Spinal cord (tissue), 10 donors: ENCODE results near the gene FBXW8. TPM values are rescaled to one million over a fixed set of nuclear protein-coding genes. Genes with fewer than 3 reads are reported as not detected.

ENCODE experiments used
- DNase-seq, 6 donors: peaks; one replicate each; pipeline versions ENCODE4 v3.0.0 to v3.0.0-alpha.2; 2013 to 2015; ENCODE audit warnings: low spot score in 6 of 6, low read depth in 4 of 6
- H3K27ac ChIP-seq: one replicate; pipeline ENCODE4 v1.5.1; 2013; ENCODE audit warnings: low read depth, low read length, control low read depth
- H3K27me3 ChIP-seq: one replicate; pipeline ENCODE4 v1.6.1; 2013; ENCODE audit warnings: low read length; ENCODE audit not compliant: control insufficient read depth, insufficient read depth
- H3K36me3 ChIP-seq: one replicate; pipeline ENCODE4 v1.6.1; 2013; ENCODE audit warnings: low read length; ENCODE audit not compliant: control insufficient read depth, insufficient read depth
- H3K4me1 ChIP-seq: one replicate; pipeline ENCODE4 v1.6.1; 2013; ENCODE audit warnings: low read length; ENCODE audit not compliant: control insufficient read depth, insufficient read depth
- H3K4me3 ChIP-seq: one replicate; pipeline ENCODE4 v1.5.1; 2013; ENCODE audit warnings: low read depth, low read length, control low read depth
- H3K9me3 ChIP-seq: one replicate; pipeline ENCODE4 v1.6.1; 2013; ENCODE audit warnings: low read length; ENCODE audit not compliant: control insufficient read depth, insufficient read depth
- WGBS: methylation state at CpG from one replicate; pipeline ENCODE4 v1.1.5; 2013; ENCODE audit warnings: missing lambda C conversion rate; ENCODE audit not compliant: insufficient coverage; 5-methylcytosine and 5-hydroxymethylcytosine counted together
- polyA plus RNA-seq, 2 donors: library from polyadenylated mRNA; unstranded; fragments of 120-200 nt; gene quantifications; one replicate each; pipeline ENCODE4 v1.2.1, GENCODE V29; 2013; ENCODE audit not compliant: insufficient read length in 2 of 2
- total RNA-seq, 2 donors: library from RNA; depleted of rRNA in 1 of 2; stranded (reverse); fragments of 120-200 nt in 1 of 2; fragments of >200 nt in 1 of 2; gene quantifications; one replicate each; pipeline versions ENCODE4 v1.2.3 to v1.2.4, GENCODE V29; 2013 to 2014
- donor health status: healthy.

Gene FBXW8
- total and polyA plus RNA-seq, 4 donors = 9.3 to 18.2 (median 17.3) TPM

DNA sequence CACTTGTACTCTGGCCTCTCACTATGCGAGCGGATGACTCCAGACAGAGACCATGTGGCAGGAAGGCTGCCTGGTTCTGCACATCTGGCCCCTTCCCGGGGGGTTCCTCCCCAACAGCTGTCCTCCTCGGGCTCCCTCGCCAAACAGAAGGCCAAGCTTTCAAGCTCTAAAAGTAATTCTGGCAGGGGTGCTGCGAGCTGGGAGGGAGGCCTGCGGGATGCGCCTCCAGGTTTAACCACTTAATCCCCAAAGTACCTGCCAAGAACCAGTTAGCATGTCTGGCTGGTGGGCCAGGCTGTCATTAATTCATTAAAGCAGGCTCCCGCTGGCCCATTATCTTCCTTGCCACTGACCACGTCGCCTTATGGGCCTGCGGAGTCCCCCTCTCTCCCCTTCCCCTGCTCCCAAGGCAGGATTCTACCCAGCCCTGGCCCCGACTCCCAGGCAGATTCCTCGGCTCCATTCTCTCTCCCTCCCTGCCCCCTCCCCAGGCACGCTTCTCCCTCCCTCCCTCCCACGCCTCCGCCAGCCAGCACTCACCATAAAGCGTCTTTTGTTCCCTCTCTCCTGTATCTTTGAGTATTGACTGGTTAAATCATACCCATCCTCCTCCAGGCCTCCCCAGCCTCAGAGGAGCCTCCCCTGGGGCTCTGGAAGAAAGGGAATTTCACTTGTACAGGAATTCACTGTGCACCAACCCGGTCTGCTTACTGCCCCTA, 34.4 kb upstream of the FBXW8 start:
- H3K27me3 ChIP-seq = peaks cover 46% of the 10 kb centered on the region

GRCh38 chr12:116878567-116879508, 31.9 kb upstream of the FBXW8 start:
- H3K36me3 ChIP-seq = no peaks in the 10 kb centered on the region
- peak in 1 of 6 donors; percentile 12 for DNase-seq
- no peaks in the 10 kb centered on the region for H3K9me3 ChIP-seq
- H3K4me3 ChIP-seq = peak overlapping the region; percentile 26
- H3K4me1 ChIP-seq = peaks cover 50% of the 10 kb centered on the region
- H3K27me3 ChIP-seq = peaks cover 69% of the 10 kb centered on the region
- WGBS = 3% methylated on average over 43 of the region's 55 CpGs
- no peak overlapping the region for H3K27ac ChIP-seq

More for the DNA sequence above, 34.4 kb upstream of the FBXW8 start:
- 4% methylated on average over 14 of the region's 19 CpGs for WGBS
- Histone ChIP-seq H3K4me3 (no peak overlapping the region), H3K4me1 (peaks cover 36% of the 10 kb centered on the region), H3K27ac (peak overlapping the region; percentile 25), H3K9me3 (no peaks in the 10 kb centered on the region), H3K36me3 (no peaks in the 10 kb centered on the region)
- peak in 2 of 6 donors; percentile 46 to 76 for DNase-seq

- Histone ChIP-seq H3K4me1 (peaks cover 50% of the 10 kb centered on the region), H3K27me3 (peaks cover 67% of the 10 kb centered on the region), H3K27ac (no peak overlapping the region), H3K4me3 (peak overlapping the region; percentile 26), H3K9me3 (no peaks in the 10 kb centered on the region), H3K36me3 (no peaks in the 10 kb centered on the region)
- 1% methylated on average over 52 of the region's 52 CpGs for WGBS
- DNase-seq = peak in 1 of 6 donors; percentile 36
Observed at GRCh38 chr12:116879509-116880212, 31.1 kb upstream of the FBXW8 start.

DNA sequence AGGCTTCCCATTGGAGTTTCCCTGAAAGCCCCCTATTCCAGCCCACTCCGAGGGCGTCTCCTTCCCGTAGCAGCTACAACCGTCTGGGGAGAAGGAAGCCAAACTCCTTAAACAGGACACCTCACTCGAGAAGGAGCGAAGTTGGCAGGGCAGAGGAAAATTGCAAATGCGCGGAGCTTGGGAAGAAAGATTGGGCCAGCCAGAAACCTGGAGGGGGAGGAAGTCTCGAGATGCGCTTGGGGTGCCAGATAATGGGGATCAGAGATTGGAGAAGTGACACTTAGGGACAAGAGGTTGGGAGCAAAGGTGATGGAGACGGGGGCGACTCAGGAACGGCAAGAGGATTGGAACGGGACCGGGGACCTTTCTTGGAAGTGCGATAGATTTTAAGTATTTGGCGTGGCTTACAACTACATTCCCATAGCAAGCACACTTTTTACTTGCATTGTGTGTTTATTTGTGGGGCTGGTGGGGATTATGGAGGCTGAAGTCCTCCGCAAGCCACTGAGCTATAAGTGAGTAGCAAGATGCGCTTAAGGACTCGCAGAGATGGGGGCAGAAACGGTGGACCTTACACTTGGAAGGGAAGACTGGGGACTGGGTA, 30.4 kb upstream of the FBXW8 start:
- no peaks in the 10 kb centered on the region for H3K36me3 ChIP-seq
- peaks cover 50% of the 10 kb centered on the region for H3K4me1 ChIP-seq
- peaks cover 67% of the 10 kb centered on the region for H3K27me3 ChIP-seq
- H3K9me3 ChIP-seq = no peaks in the 10 kb centered on the region
- 2% methylated on average over 14 of the region's 21 CpGs for whole genome bisulfite sequencing
- H3K4me3 ChIP-seq = peak overlapping the region; percentile 18
- DNase-seq = peak in 1 of 6 donors; percentile 19
- H3K27ac ChIP-seq = no peak overlapping the region

DNA sequence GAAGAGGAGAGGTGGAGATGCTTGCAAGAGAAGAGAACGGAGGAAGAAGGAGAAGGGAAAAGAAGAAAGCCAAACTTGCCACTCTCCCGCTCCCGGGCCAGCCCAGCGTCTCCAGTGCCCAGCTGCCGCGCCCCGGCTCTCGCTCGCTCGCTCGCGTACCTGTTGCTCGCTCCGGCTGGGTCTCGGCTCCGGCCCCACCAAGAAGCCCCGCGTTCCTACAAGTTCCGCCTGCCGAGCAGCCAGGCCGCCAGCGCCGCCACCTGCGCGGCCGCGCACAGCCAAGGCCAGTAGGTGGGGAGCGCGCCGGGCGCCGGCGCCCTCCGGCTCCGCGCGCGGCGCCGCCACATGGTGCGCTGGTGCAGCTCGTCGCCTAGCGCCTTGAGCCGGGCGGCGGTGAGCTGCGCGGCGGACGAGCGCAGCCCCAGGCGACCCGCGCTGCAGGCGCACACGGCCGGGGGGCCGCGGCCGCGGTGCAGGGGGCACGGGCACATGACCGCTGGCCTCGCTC, 29.9 kb upstream of the FBXW8 start:
- Histone ChIP-seq H3K27me3 (peaks cover 65% of the 10 kb centered on the region), H3K27ac (no peak overlapping the region), H3K36me3 (no peaks in the 10 kb centered on the region), H3K4me3 (peak overlapping the region; percentile 18), H3K9me3 (no peaks in the 10 kb centered on the region), H3K4me1 (peaks cover 50% of the 10 kb centered on the region)
- DNase-seq = peak in 2 of 6 donors; percentile 70 to 72
- WGBS = under 1% methylated on average over 65 of the region's 65 CpGs

GRCh38 chr12:116881325-116881876, 29.3 kb upstream of the FBXW8 start, which contains the start of gene HRK:
TSS of gene HRK (minus strand) at chr12:116881441. CDS start at chr12:116881307, 134 bp downstream.
- DNase-seq = peak in 2 of 6 donors; percentile 42 to 48
- no peaks in the 10 kb centered on the region for H3K36me3 ChIP-seq
- H3K9me3 ChIP-seq = no peaks in the 10 kb centered on the region
- peaks cover 45% of the 10 kb centered on the region for H3K4me1 ChIP-seq
- peak within 1 kb of the TSS; percentile 18 for H3K4me3 ChIP-seq
- under 1% methylated on average over 30 of the region's 49 CpGs for WGBS
- H3K27ac ChIP-seq = no peak within 1 kb of the TSS
- peaks cover 60% of the 10 kb centered on the region for H3K27me3 ChIP-seq

- Histone ChIP-seq H3K9me3 (no peaks in the 10 kb centered on the region), H3K27me3 (peaks cover 60% of the 10 kb centered on the region), H3K36me3 (no peaks in the 10 kb centered on the region), H3K27ac (no peak overlapping the region), H3K4me1 (peaks cover 40% of the 10 kb centered on the region), H3K4me3 (no peak overlapping the region)
- WGBS = 4% methylated on average over 29 of the region's 29 CpGs
- no peak for DNase-seq
Observed at GRCh38 chr12:116881877-116882507, 28.8 kb upstream of the FBXW8 start.

- peaks cover 54% of the 10 kb centered on the region for H3K27me3 ChIP-seq
- DNase-seq = peak in 2 of 6 donors; percentile 58 to 74
- H3K4me3 ChIP-seq = no peak overlapping the region
- H3K27ac ChIP-seq = no peak overlapping the region
- 60% methylated on average over 1 of the region's 6 CpGs for whole genome bisulfite sequencing
- no peaks in the 10 kb centered on the region for H3K36me3 ChIP-seq
- no peaks in the 10 kb centered on the region for H3K9me3 ChIP-seq
- peaks cover 40% of the 10 kb centered on the region for H3K4me1 ChIP-seq
Observed at GRCh38 chr12:116882742-116883141, 28.0 kb upstream of the FBXW8 start.
